Erythroblast (primary cell): Measurements from ENCODE around the gene BFAR.

Experiments used
- GATA1 ChIP-seq: IDR thresholded peaks from 2 replicates; pipeline ENCODE4 v1.6.1; 2011; ENCODE audit warnings: low read depth, mild to moderate bottlenecking, control low read depth, low read length, moderate library complexity
- POLR2A ChIP-seq: IDR thresholded peaks from 2 replicates; pipeline ENCODE4 v1.6.1; 2011; ENCODE audit warnings: mild to moderate bottlenecking, low read length

DNA sequence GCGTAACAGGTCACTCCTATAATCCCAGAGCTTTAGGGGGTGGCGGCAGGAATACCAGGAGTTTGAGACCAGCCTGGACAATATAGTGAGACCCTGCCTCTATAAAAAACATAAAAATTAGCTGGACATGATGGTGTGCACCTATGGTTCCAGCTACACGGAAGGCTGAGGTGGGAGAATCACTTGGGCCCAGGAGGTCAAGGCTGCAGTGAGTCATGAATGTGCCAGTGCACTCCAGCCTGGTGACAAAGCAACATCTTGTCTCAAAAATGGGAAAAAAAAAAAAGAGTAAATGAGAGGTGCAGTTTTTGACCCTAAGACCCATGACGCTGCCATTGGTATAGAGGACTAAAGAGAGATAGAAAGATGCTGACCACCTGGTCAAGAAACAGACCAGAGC lies 18.8 kb upstream of the BFAR start:
- TF ChIP-seq POLR2A (no peak), GATA1 (no peak)
